Natural killer cell (primary cell): ENCODE results near the gene KCNF1. TPM values are rescaled to one million over a fixed set of nuclear protein-coding genes. Genes with fewer than 3 reads are reported as not detected.

ENCODE experiments used
- ATAC-seq, 3 donors: fragments of 150-1000 bp in 2 of 3; fragments of 200-7000 bp in 1 of 3; cut with Tn5 transposase; 1 replicate in 1 of 3; 2 replicates in 2 of 3; pipeline ENCODE4 v1.10.0; 2021; ENCODE audit warnings: mild to moderate bottlenecking in 2 of 3, moderate library complexity in 2 of 3
- DNase-seq, 2 donors: peaks; one replicate each; pipeline versions ENCODE4 v3.0.0 to v3.0.0-alpha.2; 2013 to 2021; ENCODE audit warnings: mixed read lengths in 1 of 2
- H3K27ac ChIP-seq: one replicate; pipeline ENCODE4 v1.5.1; 2013; ENCODE audit warnings: mild to moderate bottlenecking, low read length
- H3K27me3 ChIP-seq: one replicate; pipeline ENCODE4 v1.6.1; 2013; ENCODE audit warnings: low read length; ENCODE audit not compliant: control insufficient read depth, insufficient read depth
- H3K36me3 ChIP-seq: one replicate; pipeline ENCODE4 v1.6.1; 2013; ENCODE audit warnings: low read length; ENCODE audit not compliant: control insufficient read depth, insufficient read depth
- H3K4me1 ChIP-seq: one replicate; pipeline ENCODE4 v1.6.1; 2013; ENCODE audit warnings: low read length; ENCODE audit not compliant: control insufficient read depth, insufficient read depth
- H3K4me3 ChIP-seq: one replicate; pipeline ENCODE4 v1.5.1; 2013; ENCODE audit warnings: low read length
- H3K9me3 ChIP-seq: one replicate; pipeline ENCODE4 v1.6.1; 2013; ENCODE audit warnings: low read length; ENCODE audit not compliant: control insufficient read depth, insufficient read depth
- H3K27ac Mint-ChIP-seq, 2 donors: one replicate each; pipeline ENCODE4 v1.8.0; 2022; ENCODE audit warnings: mild to moderate bottlenecking in 2 of 2, mixed read lengths in 2 of 2, moderate library complexity in 1 of 2
- H3K27me3 Mint-ChIP-seq, 2 donors: one replicate each; pipeline ENCODE4 v1.8.0; 2022; ENCODE audit warnings: low read depth in 2 of 2, mixed read lengths in 2 of 2
- H3K36me3 Mint-ChIP-seq: one replicate; pipeline ENCODE4 v1.8.0; 2022; ENCODE audit warnings: mixed read lengths
- H3K4me1 Mint-ChIP-seq, 2 donors: one replicate each; pipeline ENCODE4 v1.8.0; 2022; ENCODE audit warnings: mixed read lengths in 2 of 2
- H3K4me3 Mint-ChIP-seq: one replicate; pipeline ENCODE4 v1.8.0; 2022; ENCODE audit warnings: mild to moderate bottlenecking, moderate library complexity, mixed read lengths
- H3K9me3 Mint-ChIP-seq, 2 donors: one replicate each; pipeline ENCODE4 v1.8.0; 2022; ENCODE audit warnings: mixed read lengths in 2 of 2
- CTCF ChIP-seq: fragments of 200-600 bp; IDR thresholded peaks from one replicate; pipeline ENCODE4 v1.8.0; 2022; ENCODE audit warnings: antibody characterized with exemption
- WGBS: methylation state at CpG from one replicate; pipeline ENCODE4 v1.1.7; 2013; ENCODE audit warnings: missing lambda C conversion rate; ENCODE audit not compliant: insufficient coverage; 5-methylcytosine and 5-hydroxymethylcytosine counted together
- intact Hi-C: fragments of 100-400 bp; cut with micrococcal nuclease; formaldehyde crosslinking; loops from one replicate; pipeline ENCODE4 v1.14.2; 2022
- total RNA-seq, 4 donors: library from RNA; stranded (reverse); fragments of 120-200 nt in 1 of 4; gene quantifications; one replicate each; pipeline versions ENCODE4 v1.2.3 to v1.2.4, GENCODE V29; 2013 to 2022

The KCNF1 gene
- total RNA-seq, 3 donors from 2014 or later (not counting 1 experiment from before 2014, with no cell fraction given): not detected

GRCh38 chr2:10961490-10961875 lies 49.7 kb downstream of the KCNF1 start:
- no peaks in the 10 kb centered on the region for H3K9me3 ChIP-seq
- H3K4me3 ChIP-seq: no peak overlapping the region
- Mint-ChIP-seq H3K36me3 (no peaks in the 10 kb centered on the region), H3K4me1 (no peaks in the 10 kb centered on the region), H3K27ac (no peak overlapping the region), H3K9me3 (no peaks in the 10 kb centered on the region), H3K27me3 (peaks cover 10 to 25% of the 10 kb centered on the region in 2 donors), H3K4me3 (no peak overlapping the region)
- H3K27me3 ChIP-seq: no peaks in the 10 kb centered on the region
- TF ChIP-seq CTCF: no peak
- DNase-seq: no peak
- no peak overlapping the region for H3K27ac ChIP-seq
- H3K36me3 ChIP-seq: no peaks in the 10 kb centered on the region
- no peaks in the 10 kb centered on the region for H3K4me1 ChIP-seq
- intact Hi-C loops: no loop called here
- WGBS: 92% methylated on average over 13 of the region's 13 CpGs
- no peak for ATAC-seq

DNA sequence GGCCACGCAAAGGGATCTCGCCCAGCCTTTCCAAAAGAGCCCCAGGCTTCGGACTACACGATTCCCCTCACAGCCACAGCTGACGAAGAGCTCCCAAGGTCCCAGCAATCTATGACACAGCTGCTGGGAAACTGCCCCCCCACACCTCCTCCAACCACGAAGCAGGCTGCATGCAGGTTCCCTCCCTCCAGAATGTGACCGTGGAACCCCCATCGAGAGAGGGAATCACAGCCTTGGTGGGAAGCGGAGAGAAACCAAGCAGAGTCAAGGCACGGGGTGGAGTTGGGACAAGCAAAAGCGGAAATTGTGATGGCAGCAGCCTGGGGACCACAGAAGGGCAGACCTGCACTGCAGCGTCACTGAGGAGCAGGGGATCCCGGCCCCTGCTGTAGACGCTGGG lies 50.3 kb downstream of the KCNF1 start:
- no peaks in the 10 kb centered on the region for H3K27me3 ChIP-seq
- H3K36me3 ChIP-seq: no peaks in the 10 kb centered on the region
- H3K27me3 Mint-ChIP-seq: peaks cover 10 to 25% of the 10 kb centered on the region in 2 donors
- H3K27ac ChIP-seq: no peak overlapping the region
- intact Hi-C loops: no loop called here
- no peaks in the 10 kb centered on the region for H3K4me1 ChIP-seq
- no peak overlapping the region for H3K27ac Mint-ChIP-seq
- H3K36me3 Mint-ChIP-seq: no peaks in the 10 kb centered on the region
- H3K9me3 ChIP-seq: no peaks in the 10 kb centered on the region
- no peak for DNase-seq
- no peak for ATAC-seq
- H3K9me3 Mint-ChIP-seq: no peaks in the 10 kb centered on the region
- TF ChIP-seq CTCF: no peak
- 88% methylated on average over 14 of the region's 14 CpGs for WGBS
- no peak overlapping the region for H3K4me3 Mint-ChIP-seq
- H3K4me1 Mint-ChIP-seq: no peaks in the 10 kb centered on the region
- H3K4me3 ChIP-seq: no peak overlapping the region

DNA sequence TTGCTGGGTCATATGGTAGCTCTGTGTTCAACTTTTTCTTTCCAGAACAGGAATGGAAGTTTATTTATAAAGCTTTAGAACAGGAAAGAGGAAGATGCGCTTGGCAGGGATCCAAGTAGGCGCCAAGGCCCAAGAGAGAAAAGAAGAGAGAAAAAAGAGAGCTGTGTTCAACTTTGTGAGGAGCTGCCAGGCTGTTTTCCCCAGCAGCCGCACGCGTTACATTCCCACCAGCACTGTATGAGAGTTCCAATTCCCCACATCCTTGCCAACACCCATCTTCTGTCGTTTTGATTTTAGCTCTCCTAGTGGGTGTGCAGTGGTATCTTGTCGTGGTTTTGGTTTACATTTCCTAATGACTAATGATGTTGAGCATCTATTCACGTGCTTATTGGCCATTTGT lies 51.4 kb downstream of the KCNF1 start:
- no peaks in the 10 kb centered on the region for H3K4me1 ChIP-seq
- Mint-ChIP-seq H3K4me3 (no peak overlapping the region), H3K36me3 (no peaks in the 10 kb centered on the region), H3K9me3 (no peaks in the 10 kb centered on the region), H3K4me1 (no peaks in the 10 kb centered on the region), H3K27ac (no peak overlapping the region), H3K27me3 (peaks cover 10 to 25% of the 10 kb centered on the region in 2 donors)
- intact Hi-C loops: no loop called here
- H3K36me3 ChIP-seq: no peaks in the 10 kb centered on the region
- TF ChIP-seq CTCF: no peak
- ATAC-seq (no peak), DNase-seq (no peak)
- H3K27ac ChIP-seq: no peak overlapping the region
- WGBS: 51% methylated on average over 5 of the region's 8 CpGs
- no peak overlapping the region for H3K4me3 ChIP-seq
- no peaks in the 10 kb centered on the region for H3K9me3 ChIP-seq
- H3K27me3 ChIP-seq: no peaks in the 10 kb centered on the region

Other genes starting within 250 kb of the KCNF1 start
- gene NOL10, start 222.0 kb upstream of the KCNF1 start, total RNA-seq: 10 to 100 TPM; 21.8 to 28.9 (median 22.5) TPM
- under 1 TPM in 1 of 3 donors, not detected in 2; 0.92 TPM for gene ATP6V1C2, start 190.3 kb upstream of the KCNF1 start, total RNA-seq
- gene PDIA6, start 99.1 kb upstream of the KCNF1 start, total RNA-seq: 10 to 100 TPM; 57.4 to 81.2 (median 58.7) TPM
- gene SLC66A3, start 243.5 kb downstream of the KCNF1 start, total RNA-seq: 10 to 100 TPM; 21.8 to 23.7 (median 22.5) TPM